Stimulated activated CD4-positive, alpha-beta T cell treated with anti-CD3 and anti-CD28 coated beads, Interleukin-2, amount 100 ng/mL, for 4 hours (primary cell): ENCODE data around the gene C3.
"Not testable (repeated sequence)": the region's sequence is repeated elsewhere in the genome, so short reads cannot be mapped to it uniquely, and the experiment has no call there.

Experiments used
- DNase-seq: peaks from one replicate; pipeline ENCODE4 v3.0.0-alpha.2; 2020; ENCODE audit warnings: low read depth

Gene C3

DNA sequence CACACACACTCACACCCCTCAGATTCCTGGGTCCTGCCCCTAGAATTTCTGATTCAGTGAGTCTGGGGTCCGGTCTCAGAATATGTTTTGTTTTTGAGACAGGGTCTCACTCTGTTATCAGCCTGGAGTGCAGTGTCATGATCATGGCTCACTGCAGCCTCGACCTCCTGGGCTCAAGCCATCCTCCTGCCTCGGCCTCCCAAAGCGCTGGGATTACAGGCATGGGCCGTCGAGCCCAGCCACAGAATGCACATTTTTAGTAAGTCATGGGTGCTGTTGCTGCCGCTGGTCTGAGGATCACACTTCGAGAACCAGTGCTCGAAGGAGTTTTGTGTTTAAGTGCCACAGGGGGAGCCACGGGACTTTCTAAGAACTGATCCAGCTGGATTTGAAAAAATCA, 28.4 kb downstream of the C3 start:
- DNase-seq: no peak

DNA sequence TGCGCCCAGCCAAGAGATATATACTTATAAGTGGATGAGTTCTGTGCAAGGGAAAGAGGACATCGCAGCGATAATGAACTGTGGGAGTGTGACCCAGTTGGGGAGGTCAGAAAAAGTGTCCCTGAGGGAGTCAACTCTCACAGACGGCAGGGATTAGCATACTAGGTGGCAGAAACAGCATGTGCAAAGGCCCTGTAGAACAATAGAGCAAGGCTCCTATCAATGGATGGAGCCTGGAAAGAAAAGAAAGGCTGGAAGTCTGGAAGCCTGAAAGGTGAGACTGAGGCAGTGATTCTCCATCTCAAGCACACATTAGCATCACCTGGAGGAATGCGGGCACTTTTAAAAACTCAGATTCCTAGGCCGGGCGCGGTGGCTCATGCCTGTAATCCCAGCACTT, 29.1 kb downstream of the C3 start:
- no peak for DNase-seq

DNA sequence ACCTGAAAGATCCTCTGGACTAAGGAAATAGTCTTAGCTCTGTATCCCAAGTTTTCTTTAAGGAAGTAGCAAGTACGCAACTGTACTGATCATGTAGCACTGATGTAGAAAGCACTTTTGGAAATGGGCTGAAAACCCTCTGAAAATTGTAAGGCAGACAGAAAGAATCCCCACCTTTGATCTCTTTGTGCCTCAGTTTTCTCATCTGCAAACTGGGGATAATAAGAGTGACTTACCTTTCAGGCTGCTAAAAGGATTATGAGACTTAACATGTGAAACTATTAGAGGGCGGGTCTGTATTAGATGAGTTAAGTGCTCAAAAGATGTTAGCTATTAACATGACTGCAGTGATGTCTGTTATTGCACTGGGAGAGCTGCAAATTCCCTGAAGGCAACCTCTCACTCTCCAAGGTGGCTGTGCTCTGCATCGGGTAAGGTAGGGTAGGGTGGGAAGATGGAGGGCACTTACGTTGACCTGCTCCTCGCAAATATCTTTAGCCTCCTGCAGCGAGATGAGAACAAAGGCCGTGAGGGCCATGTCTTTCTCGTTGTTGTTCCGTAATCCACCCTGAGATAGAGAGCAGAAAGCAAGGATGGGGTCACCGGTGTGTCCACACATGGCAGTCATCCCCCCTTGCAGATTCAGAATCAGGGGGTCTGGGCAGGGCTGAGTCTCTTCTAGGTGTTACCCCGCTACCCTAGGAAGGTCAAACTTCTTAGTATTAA, 30.1 kb downstream of the C3 start:
- DNase-seq: no peak

DNA sequence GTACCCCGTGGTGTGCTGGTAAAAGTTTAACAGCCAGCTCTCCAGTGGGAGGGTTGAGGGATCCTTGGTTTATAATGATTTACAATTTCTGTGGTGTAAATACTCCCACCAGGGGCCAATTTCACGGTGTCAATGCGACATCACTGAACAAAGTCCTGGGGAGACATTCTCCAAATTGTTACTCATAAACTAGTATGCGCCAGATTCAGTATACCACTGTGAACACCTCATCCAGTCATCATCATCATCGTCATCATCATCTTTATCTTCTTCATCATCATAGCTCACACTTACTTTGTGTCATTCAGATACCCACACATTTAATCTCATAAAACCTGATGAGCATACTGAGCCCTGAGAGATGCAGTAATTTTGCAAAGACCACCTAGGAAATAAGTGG, 33.3 kb downstream of the C3 start:
- no peak for DNase-seq

DNA sequence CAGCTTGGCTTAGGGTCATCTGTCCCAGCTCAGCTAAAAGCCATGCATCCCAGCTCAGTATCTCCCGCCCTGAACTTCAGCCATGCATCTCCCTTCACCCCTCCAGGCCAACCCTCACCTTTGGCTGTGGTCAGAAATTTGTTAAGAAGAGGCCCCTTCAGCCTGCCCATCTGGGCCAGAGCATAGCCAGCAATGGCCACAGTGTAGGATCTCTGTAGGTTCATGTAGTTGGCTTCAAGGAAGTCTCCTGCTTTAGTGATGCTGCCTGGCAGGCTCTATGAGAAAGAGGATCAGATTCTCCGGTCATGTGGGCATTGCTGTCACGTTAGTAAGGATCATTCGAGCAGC, 33.8 kb downstream of the C3 start:
- no peak for DNase-seq

DNA sequence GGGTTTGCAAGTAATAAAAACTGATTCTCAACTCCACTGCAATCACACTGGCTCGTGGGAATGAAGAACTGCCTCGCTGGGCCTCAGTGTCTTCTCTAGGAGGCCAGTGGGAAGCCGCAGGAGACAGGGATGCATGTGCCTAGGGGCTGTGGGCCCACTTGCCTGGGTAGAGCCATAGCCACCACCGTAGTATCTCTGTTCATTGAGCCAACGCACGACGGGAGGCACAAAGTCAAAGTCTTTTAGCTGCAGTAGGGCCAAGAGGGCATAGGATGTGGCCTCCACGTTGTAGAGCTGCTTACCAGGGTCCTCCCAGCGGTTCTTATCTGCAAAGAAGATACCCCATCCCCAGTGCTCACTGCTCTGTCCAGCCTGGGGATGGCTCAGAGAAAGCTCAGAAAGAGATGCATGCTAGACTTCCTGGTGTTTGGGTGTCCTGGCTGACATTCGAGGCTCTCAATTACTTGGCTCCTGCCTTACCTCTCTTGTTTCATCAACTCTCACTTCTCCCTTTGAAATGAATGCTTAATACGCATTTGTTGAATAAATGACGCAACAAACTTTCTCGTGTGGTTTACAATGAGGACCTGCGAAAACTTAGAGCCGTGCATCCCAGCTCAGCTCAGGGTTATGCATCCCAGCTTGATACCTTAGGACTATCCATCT, 34.4 kb downstream of the C3 start:
- no peak for DNase-seq

DNA sequence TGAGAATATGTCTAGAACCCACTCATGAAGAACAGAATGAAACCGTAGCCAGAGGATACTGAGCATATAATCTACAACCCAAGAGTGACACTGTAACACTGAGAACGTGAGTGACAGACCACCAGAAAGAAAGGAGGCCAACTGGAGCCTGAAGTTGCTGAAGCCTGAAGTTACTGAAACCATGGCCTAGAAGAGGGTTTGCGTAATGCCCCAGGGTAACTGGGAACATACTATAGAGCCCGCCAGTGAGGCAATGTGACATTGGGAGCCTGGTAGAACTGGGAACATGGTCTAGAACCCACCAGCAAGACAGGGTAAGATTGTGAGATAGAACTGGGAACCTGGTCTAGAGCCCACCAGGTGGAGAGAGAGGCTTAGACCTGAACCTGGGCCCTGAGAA, 35.0 kb downstream of the C3 start:
- no peak for DNase-seq

DNA sequence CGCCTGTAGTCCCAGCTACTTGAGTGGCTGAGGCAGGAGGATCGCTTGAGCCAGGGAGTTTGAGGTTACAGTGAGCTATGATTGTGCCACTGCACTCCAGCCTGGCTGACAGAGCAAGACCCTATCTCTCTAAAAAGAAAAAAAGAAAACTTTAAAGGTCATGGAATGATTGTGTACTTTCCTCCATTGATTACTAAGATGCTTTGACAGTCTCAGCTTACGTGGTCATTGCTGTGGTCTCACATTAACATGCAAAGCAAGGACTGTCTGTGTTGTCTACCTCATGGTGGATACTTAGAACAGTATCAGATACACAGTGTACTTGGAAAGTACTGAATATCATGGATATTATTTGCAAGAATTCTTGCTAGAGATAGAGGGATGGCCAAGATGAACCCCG, 36.5 kb downstream of the C3 start:
- DNase-seq: no peak

DNA sequence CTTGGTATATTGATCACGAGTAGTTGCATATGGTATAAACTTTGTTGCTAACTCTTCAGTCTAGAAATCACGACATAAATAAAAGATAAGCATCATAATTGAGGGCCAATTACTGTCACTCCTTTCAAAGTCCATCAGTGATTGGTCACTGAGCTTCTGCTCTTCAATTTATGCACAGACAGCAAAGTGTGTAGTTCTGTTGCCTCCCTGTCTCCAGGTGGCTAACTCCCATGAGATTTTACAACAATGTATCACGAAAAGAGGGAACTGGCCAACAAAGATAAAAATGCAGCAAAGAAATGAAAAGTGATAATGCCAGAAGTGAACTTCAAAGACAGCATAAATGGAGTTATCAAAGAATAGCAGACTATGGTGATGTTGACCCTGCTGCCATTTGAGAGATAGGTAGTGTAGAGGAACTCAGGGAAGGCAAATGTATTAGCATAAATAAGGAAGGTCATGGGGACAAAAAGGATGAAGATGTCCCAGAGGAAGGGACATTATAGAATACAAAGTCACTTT, 37.8 kb downstream of the C3 start:
- DNase-seq: no peak

DNA sequence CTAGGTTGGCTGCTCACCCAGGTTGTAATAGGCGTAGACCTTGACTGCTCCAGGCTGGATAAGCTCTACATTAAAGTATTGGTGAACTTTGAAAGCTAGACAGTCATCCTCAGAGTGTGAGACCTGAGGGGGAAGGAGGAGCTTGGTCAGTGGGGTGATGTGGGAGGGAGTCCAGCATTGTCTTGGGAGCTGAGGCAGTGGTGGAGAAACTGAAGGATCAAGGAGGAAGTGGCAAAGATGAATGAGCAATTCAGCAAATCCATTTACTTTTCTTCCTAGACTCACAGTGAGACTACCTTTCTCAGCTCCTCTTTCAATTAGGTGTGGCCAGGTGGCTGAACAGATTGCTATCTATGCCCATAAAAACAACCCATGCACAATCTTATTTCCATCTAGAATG, 40.3 kb downstream of the C3 start:
- DNase-seq: no peak

DNA sequence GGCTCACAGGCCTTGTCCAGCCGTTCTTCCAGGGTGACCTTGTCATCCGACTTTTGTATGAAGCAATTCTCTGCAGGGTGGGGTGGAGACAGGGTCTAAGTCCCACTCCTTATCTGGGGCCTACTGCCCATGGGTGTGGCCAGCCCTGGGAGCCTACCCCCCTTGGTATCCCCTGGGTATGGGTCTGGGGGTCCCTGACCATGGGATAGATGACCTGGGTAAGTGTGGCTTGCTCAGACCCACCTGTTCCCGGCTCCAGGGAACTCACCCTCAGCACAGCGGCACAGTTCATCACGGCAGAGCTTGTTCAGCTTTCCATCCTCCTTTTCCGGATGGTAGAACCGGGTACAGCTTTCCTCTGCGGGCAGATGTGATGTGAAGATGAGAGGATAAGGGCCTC, 41.3 kb downstream of the C3 start:
- no peak for DNase-seq

DNA sequence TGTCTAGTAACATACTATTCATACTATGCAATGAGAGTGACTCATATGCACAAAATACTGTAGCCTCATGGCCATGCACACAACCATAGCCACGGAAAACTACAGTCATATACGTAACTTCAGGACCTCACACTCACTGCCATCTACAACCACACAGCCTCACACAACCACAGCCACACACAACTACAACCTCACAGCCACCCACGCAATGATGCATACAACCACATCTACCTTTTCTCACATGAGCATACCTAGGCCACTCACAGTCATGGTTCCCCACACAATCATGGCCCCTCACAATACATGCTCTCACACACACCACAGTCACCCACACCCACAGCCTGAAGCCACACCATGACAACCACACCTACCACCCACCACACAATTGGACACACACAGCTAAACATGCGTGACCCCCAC, 41.8 kb downstream of the C3 start:
- peak; percentile 79 for DNase-seq

DNA sequence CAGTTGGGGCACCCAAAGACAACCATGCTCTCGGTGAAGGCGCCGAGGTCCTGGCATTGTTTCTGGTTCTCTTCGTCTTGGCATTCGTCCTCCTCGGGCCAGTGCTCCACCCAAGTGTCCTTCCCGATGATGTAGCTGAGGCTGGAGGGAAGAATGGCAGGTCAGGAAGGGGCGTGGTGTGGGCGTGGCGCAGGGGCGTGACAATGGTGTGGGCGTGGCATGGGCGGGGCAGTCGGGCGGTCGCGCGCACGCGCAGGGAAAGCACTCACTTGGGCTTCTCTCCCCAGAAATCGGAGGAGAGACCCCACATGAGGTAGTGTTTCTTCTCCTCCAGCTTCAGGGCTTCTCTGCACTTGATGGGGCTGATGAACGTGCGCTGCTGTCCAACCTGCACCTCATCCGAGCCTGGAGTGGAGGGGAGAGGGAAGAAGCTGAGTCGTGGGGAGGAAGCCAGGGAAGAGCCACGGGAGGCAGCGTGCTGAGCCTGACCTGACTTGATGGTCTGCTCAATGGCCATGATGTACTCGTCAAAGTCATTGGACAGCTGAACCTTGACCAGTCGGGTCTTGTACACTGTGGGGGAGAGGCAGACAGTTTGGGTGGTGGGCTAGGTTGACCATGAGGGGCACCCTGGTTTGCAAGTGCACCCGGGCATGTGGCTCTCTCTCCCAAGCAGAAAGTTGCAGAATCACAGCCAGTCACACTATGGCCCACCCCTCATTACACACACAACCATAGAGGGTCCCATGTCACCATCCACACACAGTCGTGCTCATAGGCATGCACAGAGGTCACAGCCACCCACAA, 42.4 kb downstream of the C3 start:
- DNase-seq: no peak

DNA sequence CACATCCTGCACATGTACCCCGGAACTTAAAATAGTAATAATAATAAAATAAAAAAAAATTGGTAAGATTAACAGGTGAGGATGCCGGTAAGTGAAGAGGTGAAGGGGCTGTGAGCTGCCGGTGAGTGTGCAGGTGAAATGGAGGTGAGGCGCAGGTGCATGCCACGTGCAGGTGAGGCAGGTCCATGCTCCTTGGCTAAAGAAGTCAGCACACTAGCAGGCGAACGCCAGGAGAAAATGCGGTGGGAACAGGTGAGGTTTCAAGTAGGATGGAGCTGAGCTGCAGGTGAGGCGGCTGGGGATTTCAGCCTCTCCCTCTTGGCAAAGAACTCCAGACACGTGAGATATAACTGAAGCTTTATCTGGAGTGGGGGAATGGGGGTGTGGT, 43.0 kb downstream of the C3 start:
- no peak for DNase-seq

DNA sequence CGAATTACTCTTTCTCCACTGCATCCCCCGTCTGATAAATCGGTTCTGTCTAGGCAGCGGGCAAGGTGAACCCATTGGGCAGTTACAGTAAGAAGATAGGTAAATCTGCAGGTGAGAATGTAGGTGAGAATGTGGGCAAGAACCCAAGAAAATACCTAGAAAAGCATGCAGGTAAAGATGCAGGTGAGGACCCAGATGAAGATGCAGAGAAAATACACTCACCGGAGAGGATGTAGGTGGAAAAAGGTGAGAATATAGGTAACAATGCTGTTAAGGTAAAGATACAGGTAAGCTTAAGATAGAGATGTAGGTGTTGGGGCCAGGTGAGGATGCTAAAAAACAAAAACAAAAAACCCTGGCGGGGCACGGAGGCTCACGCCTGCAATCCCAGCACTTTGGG, 44.2 kb downstream of the C3 start:
- no peak for DNase-seq

DNA sequence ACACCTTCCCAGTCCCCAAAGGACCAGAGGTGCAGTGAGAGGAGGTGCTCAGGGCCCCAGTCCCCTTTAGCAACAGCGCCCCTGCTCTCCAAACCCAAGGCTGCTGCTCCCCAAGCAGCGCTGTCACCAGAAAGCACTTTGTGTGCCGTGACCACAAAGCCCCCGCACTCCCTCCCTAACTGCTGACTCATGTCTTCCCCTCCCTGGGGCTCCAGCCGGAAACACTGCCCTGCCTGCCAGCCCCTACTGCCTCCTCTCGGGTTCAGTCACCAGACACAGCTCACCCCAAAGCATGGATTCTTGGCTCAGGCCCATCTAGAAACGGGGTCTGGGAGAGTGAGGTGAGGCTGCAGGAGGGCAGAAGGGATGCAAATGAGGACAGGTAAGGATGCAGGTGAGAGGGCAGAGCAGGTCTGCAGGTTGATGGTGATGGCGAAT, 45.6 kb downstream of the C3 start:
- peak; percentile 92 for DNase-seq

DNA sequence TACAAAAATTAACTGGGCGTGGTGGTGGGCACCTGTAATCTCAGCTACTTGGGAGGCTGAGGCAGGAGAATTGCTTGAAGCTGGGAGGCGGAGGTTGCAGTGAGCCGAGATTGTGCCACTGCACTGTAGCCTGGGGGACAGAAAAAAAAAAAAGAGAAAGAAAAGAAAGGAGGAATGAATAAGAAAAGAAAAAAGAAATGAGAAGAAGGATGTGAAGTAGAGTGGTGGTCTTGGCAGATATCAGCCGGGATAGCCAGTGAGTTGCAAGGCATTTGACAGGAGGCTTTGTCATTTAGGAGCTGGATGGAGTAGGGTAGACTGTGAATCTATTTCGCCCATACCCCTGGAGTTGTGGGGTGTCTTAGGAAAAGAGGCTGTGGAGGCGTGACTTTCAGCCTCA, 46.0 kb downstream of the C3 start:
- not testable (repeated sequence) for DNase-seq

DNA sequence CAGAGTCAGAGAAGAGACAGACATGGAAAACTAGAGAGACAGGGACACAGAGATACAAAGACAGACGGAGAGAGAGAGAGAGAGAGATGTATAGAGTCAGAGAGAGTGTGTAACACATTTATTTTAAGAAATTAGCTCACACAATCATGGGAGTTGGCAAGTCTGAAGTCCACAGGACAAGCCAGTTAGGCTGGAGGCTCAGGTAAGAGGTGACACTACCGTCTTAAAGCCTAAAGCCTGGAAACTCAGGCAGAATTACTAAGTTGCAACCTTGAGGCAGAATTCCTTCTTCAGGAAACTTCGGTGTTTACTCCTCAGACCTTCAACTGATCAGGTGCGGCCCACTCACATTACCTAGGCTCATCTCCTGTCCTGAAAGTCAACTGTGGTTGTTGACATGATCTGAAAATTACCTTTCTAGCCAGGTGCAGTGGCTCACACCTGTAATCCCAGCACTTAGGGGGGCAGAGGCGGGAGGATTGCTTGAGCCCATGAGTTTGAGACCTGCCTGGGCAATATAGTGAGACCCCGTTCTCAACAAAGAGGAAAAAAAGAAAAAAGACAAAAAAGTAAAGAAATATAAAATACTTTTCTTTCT, 47.7 kb downstream of the C3 start:
- DNase-seq: no peak

DNA sequence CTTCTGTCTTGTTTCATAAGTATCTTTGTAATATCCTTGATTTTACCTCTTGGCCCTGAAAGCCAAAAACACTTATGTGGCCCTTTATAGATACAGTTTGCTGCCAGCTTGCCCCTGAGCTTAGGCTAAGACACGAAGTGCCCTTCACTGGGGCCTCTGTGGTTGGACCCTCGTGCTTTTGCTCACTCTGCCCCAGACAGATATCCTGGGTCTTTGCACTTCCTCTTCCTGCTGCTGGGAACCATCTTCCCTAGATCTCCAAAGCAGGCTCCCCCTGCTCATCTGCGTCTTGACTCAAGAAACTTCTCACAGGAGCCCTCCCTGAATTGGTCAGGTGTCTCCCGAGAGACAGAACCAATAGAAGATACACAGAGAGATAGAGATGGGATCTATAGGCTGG, 48.5 kb downstream of the C3 start:
- no peak for DNase-seq

DNA sequence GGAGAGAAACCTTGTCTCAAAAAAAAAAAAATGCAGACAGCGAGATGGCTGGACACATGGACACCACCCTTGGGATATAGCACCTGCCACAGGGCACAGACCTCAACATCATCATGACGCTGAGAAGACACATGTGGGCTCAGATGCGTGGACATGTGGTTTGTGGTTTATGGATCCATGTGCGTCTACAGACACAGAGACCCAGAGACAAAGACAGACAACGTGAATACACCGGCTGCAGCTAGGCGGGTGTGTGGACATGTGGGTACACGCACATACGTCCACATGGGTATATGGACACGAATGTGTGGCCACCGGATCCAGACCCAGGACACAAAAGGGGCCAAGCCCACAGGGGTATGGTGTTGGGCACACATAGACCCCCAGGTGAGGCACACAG, 51.8 kb downstream of the C3 start:
- no peak for DNase-seq

DNA sequence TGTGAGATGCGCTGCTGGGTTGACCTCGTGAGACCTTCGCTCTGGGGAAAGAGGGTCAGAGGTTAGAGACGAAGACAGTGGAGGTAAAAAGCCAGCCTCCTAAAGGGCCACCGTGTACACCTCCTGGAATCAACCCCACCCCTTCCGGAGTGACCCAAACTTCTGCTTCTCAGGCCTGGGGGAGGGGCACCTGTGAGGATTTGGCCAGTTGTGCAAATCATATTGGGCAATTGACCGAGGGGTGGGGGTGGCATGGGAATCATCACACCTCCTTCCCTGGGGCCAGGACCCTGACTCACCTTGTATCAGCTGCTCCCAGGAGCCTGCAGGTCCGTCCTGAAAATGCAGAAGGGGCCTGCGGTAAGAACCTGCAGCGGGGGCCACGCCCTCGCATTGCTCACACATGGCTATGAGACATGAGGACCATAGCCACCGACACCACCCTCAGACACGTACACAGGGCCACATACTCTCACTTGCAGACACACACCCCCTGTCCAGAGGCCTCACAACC, 53.3 kb downstream of the C3 start:
- DNase-seq: no peak

DNA sequence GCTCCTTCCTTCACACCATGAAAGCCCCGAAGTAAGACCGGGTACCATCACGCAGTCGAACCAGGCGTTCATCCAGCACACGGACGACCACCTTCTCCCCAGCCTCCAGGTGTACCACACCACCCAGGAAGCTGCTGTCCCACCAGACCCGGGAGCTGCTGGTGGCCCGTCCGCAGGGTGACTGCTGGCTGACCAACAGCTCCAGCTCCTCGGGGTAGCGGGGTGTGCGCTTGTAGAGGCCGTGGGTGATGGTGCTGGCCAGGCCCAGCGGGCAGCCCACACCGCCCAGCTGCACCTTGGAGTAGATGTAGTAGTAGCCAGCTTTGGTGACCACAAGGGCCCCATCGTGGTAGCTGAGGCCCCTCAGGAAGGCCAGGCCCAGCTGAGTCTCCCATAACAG, 55.5 kb downstream of the C3 start:
- no peak for DNase-seq
